K562 (cell line): ENCODE data around the gene FIZ1. TPM values are rescaled to one million over a fixed set of nuclear protein-coding genes. Genes with fewer than 3 reads are reported as not detected.

Source experiments
- ATAC-seq: fragments of 200-7000 bp; cut with Tn5 transposase; 3 replicates; pipeline ENCODE4 v1.9.1; 2020; ENCODE audit warnings: moderate library complexity
- BruUV-seq: library from RNA; stranded (reverse); fragments of 400-500 nt; replicated peaks from 2 replicates; lab custom pipeline; 2021; lab: Mats Ljungman, UMichigan
- CTCF ChIA-PET: fragments of 300-600 bp; formaldehyde crosslinking; extraction: SDS; loops from one replicate; lab custom pipeline; 2021; ENCODE audit warnings: low intra/inter-chr PET ratio; lab: Yijun Ruan, JAX
- POLR2A ChIA-PET: fragments of 300-600, 350-650 bp; sonication (Branson Sonifier 250); formaldehyde crosslinking; extraction: SDS; loops from one replicate; lab custom pipeline; 2021; ENCODE audit warnings: antibody characterized with exemption, inconsistent platforms; lab: Yijun Ruan, JAX
- DNase-seq, 4 experiments: peaks; one replicate each; pipeline versions ENCODE4 v3.0.0 to v3.0.0-alpha.2; 2011 to 2018; ENCODE audit warnings: low spot score in 3 of 4, mixed read lengths in 3 of 4; ENCODE audit errors: extremely low read depth in 1 of 4
- FAIRE-seq: peaks from 2 replicates; lab custom pipeline; 2011; peaks lifted over from hg19 to GRCh38; lab: Jason Lieb, UNC
- H2AFZ ChIP-seq: 2 replicates; pipeline ENCODE4 v1.6.0; 2011; ENCODE audit warnings: low read depth, low read length, control low read depth, inconsistent platforms
- H3K27ac ChIP-seq: fragments of 200-600 bp; 3 replicates; pipeline ENCODE4 v1.8.0; 2011; ENCODE audit warnings: low read depth, mild to moderate bottlenecking, control low read depth, inconsistent platforms, low read length, moderate library complexity, mixed read lengths; ENCODE audit errors: extremely low read depth
- H3K27me3 ChIP-seq, 2 experiments: fragments of 300-600 bp in 1 of 2; 2 replicates in 1 of 2; 3 replicates in 1 of 2; pipeline versions ENCODE4 v1.6.0 to v1.8.0; 2011; ENCODE audit warnings: inconsistent platforms in 2 of 2, low read length in 2 of 2, mild to moderate bottlenecking in 1 of 2, mixed read lengths in 1 of 2, moderate library complexity in 1 of 2; ENCODE audit not compliant: control insufficient read depth in 2 of 2, insufficient read depth in 2 of 2
- H3K36me3 ChIP-seq: fragments of 300-600 bp; 3 replicates; pipeline ENCODE4 v1.8.0; 2011; ENCODE audit warnings: mild to moderate bottlenecking, low read length, inconsistent platforms; ENCODE audit not compliant: control insufficient read depth, insufficient read depth
- H3K4me1 ChIP-seq, 2 experiments: fragments of 200-600 bp in 1 of 2; replicated peaks in 1 of 2; 2 replicates in 1 of 2; 3 replicates in 1 of 2; pipeline versions ENCODE4 v1.5.1 to v1.8.0; 2011; ENCODE audit warnings: inconsistent platforms in 2 of 2, low read length in 2 of 2, mild to moderate bottlenecking in 1 of 2, mixed read lengths in 1 of 2, moderate library complexity in 1 of 2; ENCODE audit not compliant: control insufficient read depth in 2 of 2, insufficient read depth in 2 of 2
- H3K4me2 ChIP-seq: 2 replicates; pipeline ENCODE4 v1.6.1; 2011; ENCODE audit warnings: low read length, control low read depth, inconsistent platforms, mixed read lengths; ENCODE audit not compliant: insufficient read depth
- H3K4me3 ChIP-seq: fragments of 200-600 bp; sonication (generic), shearing (Covaris generic); 2 replicates; pipeline ENCODE4 v1.5.1; 2016; ENCODE audit warnings: control low read depth, inconsistent platforms
- H3K79me2 ChIP-seq: fragments of 200-600 bp; 3 replicates; pipeline ENCODE4 v1.8.0; 2011; ENCODE audit warnings: low read length, inconsistent platforms; ENCODE audit not compliant: control insufficient read depth, insufficient read depth
- H3K9ac ChIP-seq, 2 experiments: 2 replicates each; pipeline versions ENCODE4 v1.6.0 to v1.6.1; 2011; ENCODE audit warnings: low read depth in 2 of 2, low read length in 2 of 2, control low read depth in 1 of 2, inconsistent platforms in 1 of 2, mild to moderate bottlenecking in 1 of 2, mixed read lengths in 1 of 2; ENCODE audit not compliant: insufficient read depth in 1 of 2
- H3K9me1 ChIP-seq: one replicate; pipeline ENCODE4 v1.6.0; 2011; ENCODE audit warnings: inconsistent platforms, mild to moderate bottlenecking, low read length, moderate library complexity; ENCODE audit not compliant: control insufficient read depth, insufficient read depth
- H3K9me3 ChIP-seq: replicated peaks from 2 replicates; pipeline ENCODE4 v1.5.1; 2011; ENCODE audit warnings: low read depth, low read length, inconsistent platforms; ENCODE audit not compliant: control insufficient read depth, insufficient read depth
- H4K20me1 ChIP-seq: replicated peaks from 2 replicates; pipeline ENCODE4 v1.6.1; 2011; ENCODE audit warnings: low read length, inconsistent platforms, mixed read lengths; ENCODE audit not compliant: control insufficient read depth, insufficient read depth
- EHMT2 ChIP-seq: fragments of 450-650 bp; IDR thresholded peaks from 2 replicates; pipeline ENCODE4 v1.6.1; 2018; ENCODE audit warnings: antibody characterized with exemption
- ELF4 ChIP-seq: fragments of 450-650 bp; formaldehyde crosslinking; IDR thresholded peaks from 2 replicates; pipeline ENCODE4 v1.4.0; 2022; ENCODE audit warnings: missing genetic modification characterization
- HDAC1 ChIP-seq, 2 experiments: fragments of 450-650 bp; IDR thresholded peaks; 2 replicates each; pipeline ENCODE4 v1.6.1; 2016 to 2017; ENCODE audit warnings: inconsistent platforms in 1 of 2, mild to moderate bottlenecking in 1 of 2, moderate library complexity in 1 of 2
- KAT8 ChIP-seq: fragments of 450-650 bp; IDR thresholded peaks from 2 replicates; pipeline ENCODE4 v1.6.1; 2016; ENCODE audit warnings: low read depth, mild to moderate bottlenecking
- KDM1A ChIP-seq, 2 experiments: fragments of 450-650 bp; IDR thresholded peaks; 2 replicates each; pipeline ENCODE4 v1.6.1; 2016; ENCODE audit warnings: mild to moderate bottlenecking in 2 of 2
- RFX5 ChIP-seq: IDR thresholded peaks from 2 replicates; pipeline ENCODE4 v1.6.1; 2011; ENCODE audit warnings: low read depth, mild to moderate bottlenecking, improper control_type of control experiment, low read length
- ZBTB11 ChIP-seq, 3 experiments: fragments of 200-800 bp in 1 of 3; fragments of 250-450 bp in 1 of 3; fragments of 450-650 bp in 1 of 3; sonication (Bioruptor Pico) in 1 of 3; sonication (Bioruptor generic) in 1 of 3; formaldehyde crosslinking in 1 of 3; IDR thresholded peaks; 2 replicates each; pipeline versions ENCODE4 v1.6.1 to v1.8.0; 2016 to 2022; ENCODE audit warnings: mild to moderate bottlenecking in 2 of 3, missing genetic modification characterization in 2 of 3, missing compliant biosample characterization in 1 of 3, moderate library complexity in 1 of 3
- ZBTB5 ChIP-seq: fragments of 450-650 bp; IDR thresholded peaks from 2 replicates; pipeline ENCODE4 v1.6.1; 2017; ENCODE audit warnings: antibody characterized with exemption
- ZNF696 ChIP-seq: fragments of 250-450 bp; sonication (Bioruptor Pico); conservative IDR thresholded peaks from 2 replicates; pipeline ENCODE4 v1.4.0; 2020; ENCODE audit warnings: mild to moderate bottlenecking, moderate library complexity
- in situ Hi-C: fragments of 300-500 bp; cut with MboI; formaldehyde crosslinking; loops from 4 replicates; pipeline ENCODE4 v1.15.0; 2018; ENCODE audit warnings: inconsistent platforms, mixed read lengths
- intact Hi-C: fragments of 100-400 bp; cut with micrococcal nuclease; formaldehyde crosslinking; loops from 2 replicates; pipeline ENCODE4 v1.14.2; 2022
- polyA plus RNA-seq, 8 experiments: library from polyadenylated mRNA; depleted of rRNA in 4 of 8; stranded (reverse) in 5 of 8; unstranded in 3 of 8; fragments of >200 nt; fragmentation: Nextera tagmentation in 2 of 8; fragmentation: Illumina TruSeq in 1 of 8; extraction: Ambion mirVana in 2 of 8; extraction: Trizol in 1 of 8; gene quantifications; 2 replicates each; pipeline versions ENCODE4 v1.2.1 to v1.2.3, GENCODE V29; 2011 to 2014; ENCODE audit warnings: inconsistent platforms in 1 of 8, missing spikeins in 1 of 8
- total RNA-seq, 7 experiments: library from RNA; depleted of rRNA in 6 of 7; stranded (reverse); fragments of >200 nt in 6 of 7; fragmentation: Illumina TruSeq in 2 of 7; extraction: Trizol in 2 of 7; gene quantifications; 2 replicates each; pipeline versions ENCODE4 v1.2.1 to v1.2.3, GENCODE V29; 2011 to 2021; ENCODE audit warnings: low replicate concordance in 1 of 7

The FIZ1 gene
- total and polyA plus RNA-seq, 9 of the 15 experiments (the other 6 are each of a cell fraction or from before 2014, with no cell fraction given): 0.79 to 17.5 (median 5.5) TPM

DNA sequence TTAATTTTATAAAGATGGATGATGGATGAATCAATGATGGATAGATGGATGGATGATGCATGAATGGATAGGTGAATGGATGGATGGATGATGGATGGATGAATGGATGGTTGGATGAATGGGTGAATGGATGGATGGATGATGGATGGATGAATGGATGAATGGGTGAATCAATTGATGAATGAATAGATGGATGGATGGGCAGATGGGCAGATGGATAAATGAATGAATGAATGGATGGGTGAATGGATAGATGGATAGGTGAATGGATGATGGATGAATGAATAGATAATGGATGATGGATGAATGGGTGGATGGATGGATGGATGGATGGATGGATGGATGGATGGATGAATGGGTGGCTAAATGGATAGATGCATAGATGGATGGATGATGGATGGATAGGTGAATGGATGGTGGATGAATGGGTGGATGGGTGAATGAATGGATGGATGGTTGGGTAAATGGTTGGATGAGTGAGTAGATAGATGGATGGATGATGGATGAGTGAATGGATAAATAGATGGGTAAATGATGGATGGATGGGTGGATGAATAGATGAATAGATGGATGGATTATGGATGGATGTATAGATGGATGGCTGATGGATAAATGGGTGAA is 31.5 kb downstream of the FIZ1 start:
- peaks cover 0 to 7% of the 10 kb centered on the region in 2 experiments; a peak in 3 of 5 replicates for H3K4me1 ChIP-seq
- in situ Hi-C loops: no loop called here
- no peak overlapping the region for H3K4me3 ChIP-seq
- H4K20me1 ChIP-seq: no peaks in the 10 kb centered on the region
- no peak overlapping the region for H2AFZ ChIP-seq
- H3K36me3 ChIP-seq: no peaks in the 10 kb centered on the region
- H3K9ac ChIP-seq: no peak overlapping the region
- no peaks in the 10 kb centered on the region for H3K79me2 ChIP-seq
- ChIA-PET CTCF (no interaction called here), POLR2A (no interaction called here)
- no peak for ATAC-seq
- no peaks in the 10 kb centered on the region for H3K9me1 ChIP-seq
- no peak for DNase-seq
- no peak overlapping the region for H3K27ac ChIP-seq
- H3K4me2 ChIP-seq: no peak overlapping the region
- no TSS peak for BruUV-seq
- TF ChIP-seq ZBTB11 (CRISPR knock-in tag; IDR thresholded peaks at IDR 0.05) (no peak), RFX5 (no peak), ELF4 (CRISPR knock-in tag) (0 out of 2 replicates have a peak, but pooled peaks have one; percentile 34), ZNF696 (CRISPR knock-in tag) (no peak), KDM1A (IDR thresholded peaks at IDR 0.05) (peak in 1 of 2 experiments; percentile 18; a peak in 1 of 4 replicates), ZBTB5 (no peak), HDAC1 (IDR thresholded peaks at IDR 0.05) (0 out of 4 replicates have a peak, but pooled peaks of 1 of the 2 experiments have one; percentile 51), KAT8 (no peak), EHMT2 (peak; percentile 79; the same call in 1 of the 2 replicates)
- intact Hi-C loops: no loop called here
- no peak for FAIRE-seq
- H3K27me3 ChIP-seq: no peaks in the 10 kb centered on the region; a peak in 2 of 5 replicates
- H3K9me3 ChIP-seq: no peaks in the 10 kb centered on the region
